NCI-H524 (cell line): ENCODE results near the gene NPW.
A peak's percentile ranks its signal among the peaks of the same experiment; 100 is the strongest.

Source experiments
- DNase-seq, 2 experiments: peaks; one replicate each; lab custom pipeline; 2025; lab: John Stamatoyannopoulos, UW

NPW gene

DNA sequence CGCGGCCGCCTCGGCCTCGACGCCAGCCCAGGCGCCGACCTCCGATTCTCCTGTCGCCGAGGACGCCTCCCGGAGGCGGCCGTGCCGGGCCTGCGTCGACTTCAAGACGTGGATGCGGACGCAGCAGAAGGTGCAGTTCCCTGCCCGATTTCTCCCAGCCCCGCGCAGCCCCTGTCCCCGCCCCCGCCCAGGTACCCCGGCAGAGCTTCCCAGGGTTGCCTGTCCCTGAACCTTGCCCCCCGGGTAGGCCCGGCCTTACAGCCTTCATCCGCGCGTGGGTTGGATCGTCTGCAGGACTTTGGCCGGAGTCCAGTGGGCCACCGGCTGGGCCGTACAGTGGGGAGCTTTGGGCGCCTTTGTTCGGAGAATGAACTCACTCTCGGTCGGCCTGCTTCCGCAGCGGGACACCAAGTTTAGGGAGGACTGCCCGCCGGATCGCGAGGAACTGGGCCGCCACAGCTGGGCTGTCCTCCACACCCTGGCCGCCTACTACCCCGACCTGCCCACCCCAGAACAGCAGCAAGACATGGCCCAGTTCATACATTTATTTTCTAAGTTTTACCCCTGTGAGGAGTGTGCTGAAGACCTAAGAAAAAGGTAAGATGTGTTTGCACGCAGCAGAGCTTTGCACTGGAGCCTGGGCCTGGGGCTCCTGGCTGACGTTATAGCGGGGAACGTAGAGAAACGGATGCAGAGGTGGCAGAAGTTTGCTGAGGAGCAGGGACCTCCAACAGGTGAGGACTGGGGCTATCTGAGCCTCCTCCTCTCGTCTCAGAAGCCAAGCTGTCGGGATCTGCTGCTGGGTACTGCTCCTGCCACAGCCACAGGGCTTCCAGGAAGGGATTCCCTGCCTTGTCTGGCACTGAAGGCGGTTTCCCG is 35.0 kb upstream of the NPW start:
- DNase-seq: peak in 1 of 2 experiments; percentile 59

DNA sequence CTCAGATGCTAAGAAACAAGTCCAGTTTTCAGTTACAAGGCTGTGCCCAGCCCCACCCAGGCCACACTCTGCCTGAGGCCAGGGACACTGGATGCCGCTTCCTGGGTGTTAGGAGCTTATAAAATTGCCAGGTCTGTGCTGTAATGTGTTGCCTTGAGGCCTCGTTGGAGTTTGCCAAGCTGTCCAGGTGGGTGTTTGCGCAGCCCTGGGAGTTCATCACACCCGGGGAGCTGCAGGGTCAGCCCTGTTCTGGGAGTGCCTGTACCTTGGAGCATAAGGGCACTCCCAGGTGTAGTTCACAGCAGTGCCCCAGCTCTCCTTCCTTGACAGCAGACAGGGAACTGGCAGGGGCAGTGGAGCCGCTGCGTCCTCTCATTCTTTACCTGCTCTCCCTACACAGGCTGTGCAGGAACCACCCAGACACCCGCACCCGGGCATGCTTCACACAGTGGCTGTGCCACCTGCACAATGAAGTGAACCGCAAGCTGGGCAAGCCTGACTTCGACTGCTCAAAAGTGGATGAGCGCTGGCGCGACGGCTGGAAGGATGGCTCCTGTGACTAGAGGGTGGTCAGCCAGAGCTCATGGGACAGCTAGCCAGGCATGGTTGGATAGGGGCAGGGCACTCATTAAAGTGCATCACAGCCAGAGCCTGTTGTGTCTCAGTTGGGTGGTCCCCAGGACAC is 34.0 kb upstream of the NPW start:
- DNase-seq: no peak

DNA sequence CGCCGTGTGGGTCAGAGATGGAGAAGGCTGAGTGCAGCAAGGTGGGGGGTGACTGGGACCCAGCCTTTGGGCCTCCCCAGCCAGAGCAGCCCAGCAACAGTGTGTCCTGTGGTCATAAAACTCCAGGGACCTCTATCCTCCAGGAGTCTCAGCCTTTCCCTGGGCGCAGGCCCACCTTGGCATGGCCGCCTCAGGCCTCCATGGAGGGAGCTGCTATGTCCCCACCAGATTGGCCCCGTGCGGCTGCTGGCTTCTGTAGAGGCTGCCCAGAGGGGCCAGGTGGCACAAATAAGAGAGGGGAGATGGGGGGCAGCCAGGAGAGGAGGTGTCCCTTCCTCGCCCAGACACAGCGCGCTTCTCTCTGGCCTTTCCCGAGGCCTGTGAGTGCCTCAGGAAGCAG is 32.4 kb upstream of the NPW start:
- no peak for DNase-seq

DNA sequence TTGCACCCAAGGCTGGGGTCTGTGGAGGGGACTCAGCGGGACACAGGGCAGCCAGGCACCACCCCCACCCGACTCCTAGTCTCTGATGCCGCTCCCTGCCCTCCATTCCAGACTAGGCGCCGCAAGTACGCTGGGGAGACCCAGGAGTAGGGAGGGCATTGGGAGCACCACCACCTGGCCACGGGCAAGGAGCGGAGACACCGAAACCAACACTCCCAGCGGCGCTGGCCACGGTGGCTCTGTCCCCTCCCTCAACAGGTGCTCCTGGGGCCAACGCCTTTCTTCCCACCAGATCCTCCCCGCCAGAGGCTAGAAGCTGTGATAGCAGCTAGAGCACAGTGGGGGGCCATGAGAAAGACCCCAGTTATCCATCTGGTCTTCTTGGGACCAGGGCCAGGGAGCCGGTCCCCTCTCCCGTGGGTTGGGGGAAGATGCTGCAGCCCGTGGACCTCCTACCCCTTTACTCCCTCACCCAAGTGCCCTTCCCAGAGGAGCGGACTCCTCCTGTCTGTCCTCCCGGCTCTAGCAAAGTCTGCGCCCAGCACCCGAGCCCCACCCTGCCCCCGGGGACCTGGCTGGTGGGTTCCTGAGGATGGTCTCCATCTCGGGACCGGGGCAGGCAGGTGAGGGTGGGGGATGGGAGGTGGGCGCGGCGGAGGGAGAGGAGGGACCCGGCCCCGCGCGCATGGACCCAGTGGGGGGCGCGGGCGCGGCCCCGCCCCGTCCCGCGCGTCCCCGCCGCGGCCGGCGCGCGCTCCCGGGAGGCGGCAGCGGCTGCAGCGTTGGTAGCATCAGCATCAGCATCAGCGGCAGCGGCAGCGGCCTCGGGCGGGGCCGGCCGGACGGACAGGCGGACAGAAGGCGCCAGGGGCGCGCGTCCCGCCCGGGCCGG is 30.1 kb upstream of the NPW start, which contains the start of gene SYNGR3:
Gene SYNGR3, plus strand, starts transcription at position 762 of the 892 bp plus-strand sequence. CDS start 133 bp downstream, outside the sequence.
- DNase-seq: peak in 1 of 2 experiments; percentile 55

DNA sequence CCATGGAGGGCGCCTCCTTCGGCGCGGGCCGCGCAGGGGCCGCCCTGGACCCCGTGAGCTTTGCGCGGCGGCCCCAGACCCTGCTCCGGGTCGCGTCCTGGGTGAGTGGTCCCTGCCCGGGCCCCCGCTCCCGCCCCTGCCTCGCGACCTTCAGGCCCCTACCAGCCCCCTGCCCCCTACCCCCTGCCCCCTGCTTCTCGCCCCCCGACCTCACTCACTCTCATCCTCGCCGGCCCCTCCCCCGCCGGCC is 29.6 kb upstream of the NPW start:
- DNase-seq: no peak

DNA sequence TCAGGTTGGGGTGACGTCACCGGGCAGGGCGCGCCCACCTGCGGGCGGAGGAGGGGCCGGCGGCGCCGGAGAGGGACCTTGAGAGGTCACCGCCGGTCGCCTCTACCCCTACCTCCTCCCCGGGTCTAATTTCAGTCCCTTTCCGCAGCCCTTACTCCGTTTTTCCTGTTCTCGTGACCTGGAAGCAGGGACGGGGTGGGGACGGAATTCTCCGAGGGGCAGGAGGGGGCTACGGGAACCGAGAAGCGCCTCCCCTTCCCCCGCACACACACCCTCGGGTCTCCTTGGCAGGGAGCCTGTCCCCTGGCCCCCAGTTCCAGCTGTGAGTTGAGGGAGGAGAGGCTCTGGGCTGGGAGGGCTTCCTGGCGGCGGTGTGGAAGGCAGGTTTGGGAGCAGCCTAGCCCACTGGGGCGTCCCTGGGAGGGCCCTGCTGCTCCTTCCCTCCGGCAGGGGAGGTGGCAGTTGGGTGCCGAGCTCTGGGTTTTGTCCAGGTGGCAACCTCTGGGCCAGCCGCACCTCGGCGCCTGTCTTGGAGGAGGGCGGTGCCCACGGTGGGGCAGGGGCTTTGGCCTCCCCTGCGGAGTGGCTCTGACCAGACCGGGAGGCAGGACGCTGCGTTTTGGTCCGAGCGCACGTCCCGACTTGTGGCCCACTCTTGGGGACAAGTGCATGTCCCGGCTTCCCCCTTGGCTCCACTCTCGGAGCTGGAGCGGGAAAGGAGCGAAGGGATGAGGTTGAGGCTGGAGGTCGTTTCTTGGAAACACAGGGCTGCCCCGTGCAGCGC is 29.0 kb upstream of the NPW start:
- no peak for DNase-seq

DNA sequence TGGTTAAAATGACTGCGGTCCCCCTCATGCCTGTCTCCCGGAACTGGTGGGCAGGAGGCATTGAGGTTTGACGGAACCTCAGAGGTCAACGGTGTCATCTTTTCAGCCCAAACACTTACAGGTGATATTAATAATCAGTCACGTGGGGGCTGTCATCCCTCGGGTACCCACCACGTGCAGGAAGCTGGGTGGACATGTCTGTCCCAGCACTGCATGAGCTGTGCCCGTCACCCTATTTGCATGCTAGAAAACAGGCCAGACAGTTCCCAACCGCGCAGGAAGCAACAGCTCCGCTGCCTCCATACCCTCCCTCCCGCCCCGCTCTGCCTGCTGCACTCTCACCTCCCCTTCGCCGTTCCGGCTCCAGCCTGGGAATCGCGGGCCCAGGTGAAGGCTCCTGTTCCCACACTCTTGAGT is 28.4 kb upstream of the NPW start:
- no peak for DNase-seq

DNA sequence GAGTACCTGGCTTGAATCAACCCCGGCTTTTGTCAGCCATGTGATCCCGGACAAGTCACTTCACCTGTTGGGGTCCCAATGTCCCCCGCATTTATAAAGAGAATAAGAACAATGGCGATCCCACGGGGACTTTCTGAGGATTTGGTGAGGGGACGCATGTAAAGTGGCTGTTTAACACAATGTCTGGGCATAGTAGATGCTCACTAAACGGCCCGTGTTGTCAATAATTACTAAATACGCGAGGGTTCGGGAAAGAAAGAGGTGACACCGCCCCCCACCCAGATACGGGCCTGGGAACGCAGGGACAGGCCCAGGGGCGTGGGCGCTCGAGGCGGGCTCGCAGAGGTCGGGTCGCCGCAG is 28.0 kb upstream of the NPW start:
- DNase-seq: no peak

DNA sequence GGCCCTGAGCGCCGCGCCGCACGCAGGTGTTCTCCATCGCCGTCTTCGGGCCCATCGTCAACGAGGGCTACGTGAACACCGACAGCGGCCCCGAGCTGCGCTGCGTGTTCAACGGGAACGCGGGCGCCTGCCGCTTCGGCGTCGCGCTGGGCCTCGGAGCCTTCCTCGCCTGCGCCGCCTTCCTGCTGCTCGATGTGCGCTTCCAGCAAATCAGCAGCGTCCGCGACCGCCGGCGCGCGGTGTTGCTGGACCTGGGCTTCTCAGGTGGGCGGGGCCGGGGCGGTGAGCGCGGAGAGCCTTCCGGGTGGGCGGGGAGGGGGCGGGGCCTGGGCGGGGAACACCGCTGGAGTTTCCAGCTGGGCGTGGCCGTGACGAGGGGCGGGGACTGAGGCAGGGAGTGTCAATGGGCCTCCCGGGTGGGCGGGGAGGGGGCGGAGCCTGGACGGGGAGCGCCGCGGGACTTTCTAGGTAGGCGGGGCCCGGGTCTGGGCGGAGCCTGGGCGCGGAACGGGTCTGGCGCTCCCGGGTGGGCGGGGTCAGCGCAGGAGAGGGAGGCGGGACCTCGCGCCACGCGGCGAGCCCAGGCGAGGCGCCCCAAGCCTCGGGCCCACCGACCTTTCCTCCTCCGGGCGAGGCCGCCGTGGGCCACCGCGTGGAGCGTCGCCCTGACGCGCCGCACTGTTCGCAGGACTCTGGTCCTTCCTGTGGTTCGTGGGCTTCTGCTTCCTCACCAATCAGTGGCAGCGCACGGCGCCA is 27.5 kb upstream of the NPW start:
- peak; percentile 18 to 61 for DNase-seq

DNA sequence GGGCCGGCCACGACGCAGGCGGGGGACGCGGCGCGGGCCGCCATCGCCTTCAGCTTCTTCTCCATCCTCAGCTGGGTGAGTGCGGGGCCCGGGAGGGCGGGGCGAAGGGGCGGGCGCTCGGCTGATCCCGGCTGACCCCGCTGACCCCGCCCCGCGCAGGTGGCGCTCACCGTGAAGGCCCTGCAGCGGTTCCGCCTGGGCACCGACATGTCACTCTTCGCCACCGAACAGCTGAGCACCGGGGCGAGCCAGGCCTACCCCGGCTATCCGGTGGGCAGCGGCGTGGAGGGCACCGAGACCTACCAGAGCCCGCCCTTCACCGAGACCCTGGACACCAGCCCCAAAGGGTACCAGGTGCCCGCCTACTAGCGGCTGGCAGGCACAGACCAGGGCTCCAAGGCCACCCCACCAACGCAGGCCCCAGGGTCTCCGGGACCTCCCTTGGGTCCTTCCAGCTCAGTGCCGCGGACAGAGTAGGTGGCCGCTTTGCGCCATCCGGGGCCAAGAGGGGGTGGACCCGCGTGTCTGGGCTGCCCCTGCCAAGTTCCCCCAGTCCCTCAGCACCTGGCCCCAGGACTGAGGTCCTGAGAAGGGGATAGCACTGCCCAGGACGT is 26.8 kb upstream of the NPW start:
- DNase-seq: no peak

DNA sequence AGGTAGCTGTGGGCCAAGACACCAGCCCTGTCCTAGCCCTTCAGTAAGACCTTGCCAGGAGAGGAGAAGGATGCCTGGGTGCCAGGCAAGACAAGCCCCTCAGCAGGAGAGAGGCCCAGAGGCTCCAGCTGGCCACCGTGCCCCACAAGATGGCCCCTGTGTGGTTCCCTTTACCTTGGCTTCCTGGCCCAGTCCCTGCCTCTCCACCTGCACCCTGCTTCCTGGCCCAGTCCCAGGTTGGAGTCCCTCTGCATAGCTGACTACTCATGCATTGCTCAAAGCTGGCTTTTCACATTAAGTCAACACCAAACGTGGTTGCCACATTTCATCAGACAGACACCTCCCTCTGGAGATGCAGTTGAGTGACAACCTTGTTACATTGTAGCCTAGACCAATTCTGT is 25.9 kb upstream of the NPW start:
- no peak for DNase-seq

DNA sequence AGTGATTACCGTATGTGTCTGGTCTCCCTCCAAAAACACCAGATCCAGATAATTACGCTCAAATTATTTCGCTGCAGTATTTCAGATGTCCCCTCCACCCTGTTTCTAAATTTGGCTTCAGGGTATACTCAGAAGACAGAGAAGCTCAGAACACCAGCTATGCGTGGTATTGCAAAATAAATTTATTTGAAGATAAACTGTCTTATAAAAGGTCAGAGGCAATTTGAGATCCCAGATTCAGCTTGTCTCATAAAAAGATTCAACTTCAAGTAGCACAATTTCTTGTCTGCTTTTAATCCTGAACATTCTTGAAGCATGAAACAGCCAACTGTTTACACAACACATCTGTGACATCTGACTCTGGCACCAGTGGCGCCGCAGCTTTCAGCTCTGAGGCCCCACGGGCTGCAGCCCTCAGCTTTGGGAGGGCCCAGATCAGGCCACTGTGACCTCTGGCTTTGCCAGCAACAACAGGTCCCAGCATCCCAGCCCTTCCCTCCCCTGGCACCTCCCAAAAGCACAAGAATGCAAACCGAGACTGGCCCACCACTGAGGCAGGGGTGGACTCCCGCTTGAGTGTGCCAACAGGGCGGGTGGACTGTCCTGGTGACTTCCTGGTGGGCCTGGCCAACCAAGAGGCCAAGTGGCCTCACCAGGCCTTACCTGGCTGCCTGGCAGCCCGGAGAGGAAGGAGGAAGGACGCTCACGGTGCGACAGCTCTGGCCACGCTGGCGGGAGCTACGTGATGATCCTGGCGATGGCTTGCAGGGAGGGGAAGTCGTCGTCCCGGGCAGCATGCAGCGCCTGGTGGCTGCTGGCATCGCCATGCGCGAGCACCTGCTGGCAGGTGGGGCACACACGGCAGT is 21.9 kb upstream of the NPW start:
- DNase-seq: no peak

DNA sequence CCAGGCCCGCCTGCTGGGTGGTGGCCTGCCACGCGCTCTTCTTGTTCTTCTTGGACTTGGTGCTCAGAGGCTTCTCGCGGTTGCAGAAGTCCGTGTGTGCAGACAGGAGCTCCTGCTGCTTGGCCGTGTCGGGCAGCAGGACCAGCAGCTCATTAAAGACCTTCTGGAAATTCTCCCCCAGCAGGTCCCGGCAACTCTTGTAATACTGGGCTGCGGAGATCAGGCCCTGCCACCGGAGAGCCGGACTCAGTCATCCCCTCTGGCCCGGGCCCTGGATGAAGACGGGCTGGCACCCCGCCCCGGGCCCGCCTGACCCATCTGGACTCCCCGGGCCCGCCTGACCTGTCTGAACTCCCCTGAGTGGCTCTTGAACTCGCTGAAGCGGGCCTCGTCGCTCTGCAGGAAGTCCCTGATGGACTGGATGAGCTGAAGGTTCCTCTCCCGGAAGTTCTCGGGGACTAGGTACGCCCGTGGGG is 21.2 kb upstream of the NPW start:
- DNase-seq: no peak

DNA sequence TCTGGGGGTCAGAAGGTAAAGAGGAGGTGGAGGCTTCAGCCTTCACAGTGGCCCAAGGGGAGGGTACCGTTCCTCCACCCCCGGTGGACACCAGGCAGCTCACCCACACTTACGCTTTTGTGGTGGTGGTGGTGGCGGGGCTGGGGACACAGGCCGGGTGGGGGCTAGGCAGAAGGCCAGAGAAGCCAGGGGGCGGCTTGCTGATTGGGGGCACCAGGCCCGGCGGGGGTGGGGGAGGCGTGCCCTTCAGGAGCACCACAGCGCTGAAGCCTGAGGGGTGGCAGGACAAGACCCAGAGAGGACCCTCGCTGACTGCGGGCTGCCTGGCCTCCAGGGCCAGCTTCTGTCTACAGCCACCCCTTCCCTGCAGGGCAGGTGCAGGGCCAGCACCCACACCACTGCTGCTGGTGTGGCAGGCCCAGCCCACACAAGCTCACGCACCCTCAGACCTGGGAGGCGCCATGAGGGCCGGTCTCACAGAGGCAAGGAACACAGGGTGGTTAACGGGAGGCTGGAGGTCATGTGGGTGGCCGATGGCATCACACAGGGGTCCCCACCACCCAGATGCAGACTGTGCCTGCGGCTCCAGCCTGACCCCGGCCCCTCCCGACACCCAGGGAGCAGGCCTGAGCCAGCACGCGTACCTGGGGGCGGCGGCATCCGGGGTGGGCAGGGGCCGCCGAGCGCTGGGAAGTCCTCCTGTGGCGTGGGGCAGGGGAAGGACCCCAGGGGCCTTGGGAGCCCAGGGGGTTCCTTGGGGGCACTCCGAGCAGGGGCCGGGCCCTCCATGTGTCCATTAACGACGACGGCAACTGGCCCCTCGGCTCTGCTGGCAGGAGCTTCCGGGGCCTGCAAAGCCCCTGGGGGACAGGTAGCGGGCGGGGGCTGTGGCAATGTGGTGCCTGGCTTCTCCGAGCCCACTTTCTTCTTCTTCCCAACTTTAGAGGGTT is 20.5 kb upstream of the NPW start:
- DNase-seq: no peak

DNA sequence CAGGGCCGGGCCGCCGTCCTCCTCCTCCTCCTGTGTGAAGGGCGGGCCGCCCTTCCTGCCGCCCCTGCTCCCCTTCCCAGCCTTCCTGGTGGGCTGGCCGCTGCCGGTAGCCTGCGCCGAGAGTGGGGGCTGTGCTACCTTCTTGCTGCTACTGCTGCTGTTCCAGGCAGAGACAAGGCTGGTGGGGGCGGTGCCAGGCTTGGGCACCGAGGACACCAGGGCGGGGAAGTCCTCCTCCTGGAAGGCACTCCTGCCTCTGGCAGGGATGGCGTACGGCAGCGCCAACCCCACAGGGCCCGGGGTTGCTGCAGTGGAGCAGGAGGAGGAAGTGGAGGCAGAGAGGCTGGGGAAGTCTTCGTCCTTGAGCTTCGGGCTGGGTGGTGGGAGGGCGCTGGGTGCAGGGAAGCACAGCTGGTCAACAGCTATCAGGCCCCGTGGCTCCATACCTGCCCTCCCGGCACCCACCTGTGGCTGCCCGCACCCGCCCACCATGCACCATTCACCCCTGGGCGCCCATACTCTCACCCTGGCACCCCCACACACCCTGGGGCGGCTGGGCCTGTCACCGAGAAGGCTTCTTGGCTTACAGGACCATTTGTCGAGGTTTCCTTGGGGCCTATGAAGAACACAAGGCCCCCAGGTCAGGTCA is 19.6 kb upstream of the NPW start:
- DNase-seq: no peak

DNA sequence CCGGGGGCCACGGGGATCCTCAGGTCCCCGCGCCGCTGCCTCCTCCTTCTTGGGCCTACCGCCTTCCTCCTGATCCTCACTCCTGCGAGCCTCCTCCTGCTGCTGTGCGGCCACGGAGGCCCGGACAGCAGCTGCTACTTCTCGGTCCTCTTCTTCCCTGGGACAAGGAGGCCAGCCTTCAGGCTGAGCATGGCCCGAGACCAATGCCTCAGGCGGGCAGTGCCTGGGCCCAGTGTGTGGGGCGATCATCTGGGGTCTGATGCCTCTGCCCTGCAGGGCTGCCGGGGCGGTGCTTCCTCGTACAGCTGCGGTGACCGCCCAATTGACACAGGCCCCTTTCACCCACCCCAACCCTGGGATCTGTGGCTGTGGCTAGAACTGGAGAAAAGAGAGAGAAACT is 18.6 kb upstream of the NPW start:
- DNase-seq: no peak

DNA sequence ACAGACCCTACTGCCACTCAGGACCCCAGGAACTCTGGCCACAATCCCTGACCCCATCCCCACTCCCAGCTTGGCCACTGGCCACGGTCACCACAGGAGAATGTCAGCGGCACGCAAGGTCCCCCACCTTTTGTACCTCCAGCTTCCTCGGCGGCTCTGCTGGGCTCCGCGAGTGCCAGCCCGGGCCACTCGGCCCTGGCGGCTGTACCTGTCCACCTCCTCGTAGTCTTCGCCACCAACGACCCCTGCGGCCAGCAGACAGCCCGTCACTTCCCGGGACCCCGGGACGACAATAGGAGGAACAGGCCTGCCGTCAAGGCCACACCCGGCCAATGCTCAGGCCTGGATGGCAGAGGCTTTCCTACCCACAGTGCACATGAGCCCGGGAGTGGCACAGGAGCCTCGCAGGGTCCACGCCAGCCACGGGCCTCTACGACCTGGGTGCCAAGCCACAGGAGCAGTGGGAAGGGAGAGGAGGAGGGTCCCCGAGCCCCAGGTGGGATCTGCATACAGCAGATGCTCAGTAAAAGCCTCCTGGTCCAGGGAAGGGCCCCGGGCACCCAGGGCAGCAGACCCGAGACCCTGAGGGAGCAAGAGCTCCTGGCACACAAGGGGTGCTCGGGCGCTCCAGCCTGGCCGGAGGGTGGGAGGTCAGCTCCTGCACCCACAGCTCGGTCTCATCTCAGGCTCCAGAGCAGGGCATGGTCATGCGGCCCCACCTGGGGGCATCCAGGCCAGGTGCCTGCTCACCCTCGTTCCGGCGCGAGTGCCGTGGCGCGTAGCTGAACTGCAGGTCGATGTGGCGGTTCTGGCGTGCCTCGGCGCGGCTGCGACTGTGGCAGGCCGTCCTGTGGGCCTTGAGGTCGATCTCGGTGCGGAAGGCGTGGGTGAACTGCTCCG is 17.9 kb upstream of the NPW start:
- DNase-seq: no peak
